Kidney (tissue), 14 donors: ENCODE data around the gene ZBTB22. TPM values are rescaled to one million over a fixed set of nuclear protein-coding genes. Genes with fewer than 3 reads are reported as not detected.

Experiments
- DNase-seq, 5 donors: peaks; one replicate each; pipeline ENCODE4 v3.0.0-alpha.2; 2013 to 2020
- FAIRE-seq: peaks from 2 replicates; lab custom pipeline; 2012; peaks lifted over from hg19 to GRCh38; lab: Jason Lieb, UNC
- H3K27ac ChIP-seq, 2 donors: one replicate each; pipeline ENCODE4 v1.7.0; 2013; ENCODE audit warnings: low read depth in 2 of 2, low read length in 2 of 2, inconsistent platforms in 1 of 2
- H3K27me3 ChIP-seq: one replicate; pipeline ENCODE4 v1.7.1; 2013; ENCODE audit warnings: low read length, inconsistent platforms; ENCODE audit not compliant: control insufficient read depth, insufficient read depth
- H3K36me3 ChIP-seq, 3 donors: one replicate each; pipeline versions ENCODE4 v1.7.0 to v1.7.1; 2013; ENCODE audit warnings: low read length in 3 of 3, control low read depth in 1 of 3, inconsistent platforms in 1 of 3; ENCODE audit not compliant: insufficient read depth in 3 of 3, control insufficient read depth in 2 of 3
- H3K4me1 ChIP-seq, 3 donors: one replicate each; pipeline versions ENCODE4 v1.7.0 to v1.7.1; 2013; ENCODE audit warnings: low read length in 3 of 3, inconsistent platforms in 1 of 3, low read depth in 1 of 3; ENCODE audit not compliant: control insufficient read depth in 2 of 3, insufficient read depth in 2 of 3
- H3K4me3 ChIP-seq, 3 donors: one replicate each; pipeline versions ENCODE4 v1.7.0 to v1.8.1; 2013; ENCODE audit warnings: low read length in 3 of 3, control low read depth in 1 of 3, inconsistent platforms in 1 of 3
- H3K9ac ChIP-seq, 3 donors: one replicate each; pipeline versions ENCODE4 v1.7.0 to v1.7.1; 2013; ENCODE audit warnings: low read length in 3 of 3, control low read depth in 1 of 3, inconsistent platforms in 1 of 3
- H3K9me3 ChIP-seq, 3 donors: one replicate each; pipeline versions ENCODE4 v1.7.0 to v1.7.1; 2013; ENCODE audit warnings: low read length in 3 of 3, control low read depth in 1 of 3, inconsistent platforms in 1 of 3; ENCODE audit not compliant: control insufficient read depth in 2 of 3, insufficient read depth in 1 of 3
- intact Hi-C: fragments of 100-400 bp; cut with DNase I; formaldehyde crosslinking; loops from one replicate; pipeline ENCODE4 v1.11.1; 2022
- polyA plus RNA-seq: library from polyadenylated mRNA; stranded (reverse); fragments of 350-450 nt; fragmentation: Illumina TruSeq; extraction: RNeasy Lipid Tissue Mini Kit (QIAGEN cat#74804); gene quantifications from one replicate; pipeline ENCODE4 v1.2.3, GENCODE V29; 2014; ENCODE audit warnings: low read depth, low replicate concordance; ENCODE audit not compliant: insufficient read depth
- total RNA-seq: library from RNA; stranded (reverse); fragmentation: NEBNext Ultra II Directional; extraction: Animal tissue kit (Norgen Biotek cat#: 25700); gene quantifications from one replicate; pipeline ENCODE4 v1.2.1, GENCODE V29; 2021
- TF ChIP-seq, protein P1 (sequence below): IDR thresholded peaks from 3 replicates; pipeline ENCODE4 v1.5.1; 2012; ENCODE audit warnings: mild to moderate bottlenecking, moderate library complexity, borderline replicate concordance; ENCODE audit not compliant: insufficient read depth; ENCODE audit errors: extremely low read depth
- donor health status: control.
- donor health status: control.
- donor health status: control.
- donor health status: control.
- donor health status: control.
- donor health status: DM: yes; HTN: yes; CAD: no.
- donor health status: Normal renal cell carcinoma (clear cell type).

Gene ZBTB22
- total and polyA plus RNA-seq, 2 donors from 2014 or later: 16.3 to 22.9 TPM

GRCh38 chr6:33273924-33274902, 43.3 kb downstream of the ZBTB22 start:
- Histone ChIP-seq H3K27ac (no peak overlapping the region), H3K4me3 (no peak overlapping the region)

DNA sequence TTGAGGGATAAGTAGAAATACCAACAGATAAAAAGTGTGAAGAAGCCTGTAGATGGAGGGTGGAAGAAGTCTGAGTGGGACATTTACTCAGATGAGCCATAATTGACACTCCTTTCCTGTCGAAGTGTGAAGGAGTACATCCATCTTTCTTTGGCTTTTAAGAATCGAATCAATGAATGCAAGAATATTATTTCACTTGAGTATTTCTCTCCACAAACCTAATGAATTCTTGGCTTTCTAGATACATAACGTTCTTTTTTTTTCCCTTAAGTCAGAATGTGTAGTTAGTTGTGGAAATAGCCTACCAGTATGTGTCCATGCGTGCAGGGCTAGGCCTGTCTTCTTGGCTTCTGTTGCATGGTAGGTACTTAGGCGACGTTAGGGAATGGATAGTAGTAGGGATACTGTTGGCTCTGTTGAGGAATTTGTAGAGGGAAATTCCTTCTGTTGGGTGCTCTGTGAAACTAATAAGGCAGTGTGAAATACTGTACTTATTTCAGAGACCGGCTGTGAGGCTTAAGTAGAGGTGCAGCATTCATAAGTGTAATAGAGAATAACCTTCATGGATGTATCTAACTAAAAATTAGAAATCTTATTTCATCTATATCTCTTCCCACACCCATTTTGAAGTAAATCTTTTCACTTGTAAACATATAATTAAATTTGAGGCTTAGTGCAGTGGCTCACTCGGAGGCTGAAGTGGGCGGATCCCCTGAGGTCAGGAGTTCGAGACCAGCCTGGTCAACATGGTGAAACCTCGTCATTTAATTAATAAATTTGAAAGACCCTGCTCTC, 44.2 kb downstream of the ZBTB22 start:
- Histone ChIP-seq H3K36me3 (peaks cover 9 to 29% (median 13%) of the 10 kb centered on the region in 3 donors), H3K4me1 (peaks cover 6 to 35% (median 16%) of the 10 kb centered on the region in 3 donors), H3K27ac (no peak overlapping the region), H3K4me3 (peak overlapping the region in 2 of 3 donors; percentile 93 to 94), H3K9me3 (no peaks in the 10 kb centered on the region), H3K27me3 (no peaks in the 10 kb centered on the region), H3K9ac (peak overlapping the region in 1 of 3 donors; percentile 89)
- TF ChIP-seq, protein P1, sequence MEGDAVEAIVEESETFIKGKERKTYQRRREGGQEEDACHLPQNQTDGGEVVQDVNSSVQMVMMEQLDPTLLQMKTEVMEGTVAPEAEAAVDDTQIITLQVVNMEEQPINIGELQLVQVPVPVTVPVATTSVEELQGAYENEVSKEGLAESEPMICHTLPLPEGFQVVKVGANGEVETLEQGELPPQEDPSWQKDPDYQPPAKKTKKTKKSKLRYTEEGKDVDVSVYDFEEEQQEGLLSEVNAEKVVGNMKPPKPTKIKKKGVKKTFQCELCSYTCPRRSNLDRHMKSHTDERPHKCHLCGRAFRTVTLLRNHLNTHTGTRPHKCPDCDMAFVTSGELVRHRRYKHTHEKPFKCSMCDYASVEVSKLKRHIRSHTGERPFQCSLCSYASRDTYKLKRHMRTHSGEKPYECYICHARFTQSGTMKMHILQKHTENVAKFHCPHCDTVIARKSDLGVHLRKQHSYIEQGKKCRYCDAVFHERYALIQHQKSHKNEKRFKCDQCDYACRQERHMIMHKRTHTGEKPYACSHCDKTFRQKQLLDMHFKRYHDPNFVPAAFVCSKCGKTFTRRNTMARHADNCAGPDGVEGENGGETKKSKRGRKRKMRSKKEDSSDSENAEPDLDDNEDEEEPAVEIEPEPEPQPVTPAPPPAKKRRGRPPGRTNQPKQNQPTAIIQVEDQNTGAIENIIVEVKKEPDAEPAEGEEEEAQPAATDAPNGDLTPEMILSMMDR: no peak
- FAIRE-seq: no peak
- DNase-seq: no peak
- intact Hi-C loops: no loop called here

More at GRCh38 chr6:33273924-33274902, 43.3 kb downstream of the ZBTB22 start:
- Histone ChIP-seq H3K36me3 (peaks cover 6 to 20% (median 13%) of the 10 kb centered on the region in 3 donors), H3K4me1 (peaks cover 6 to 35% (median 16%) of the 10 kb centered on the region in 3 donors), H3K27me3 (no peaks in the 10 kb centered on the region), H3K9me3 (no peaks in the 10 kb centered on the region), H3K9ac (no peak overlapping the region)
- no peak for DNase-seq
- TF ChIP-seq, protein P1: no peak
- intact Hi-C loops: no loop called here
- no peak for FAIRE-seq

GRCh38 chr6:33272275-33273128, 45.0 kb downstream of the ZBTB22 start:
- Histone ChIP-seq H3K27me3 (no peaks in the 10 kb centered on the region), H3K36me3 (peaks cover 13 to 37% (median 20%) of the 10 kb centered on the region in 3 donors), H3K27ac (peak overlapping the region; percentile 39 to 93), H3K9me3 (no peaks in the 10 kb centered on the region), H3K9ac (peak overlapping the region; percentile 61 to 95 (median 89)), H3K4me3 (peak overlapping the region; percentile 84 to 94 (median 93)), H3K4me1 (peaks cover 6 to 31% (median 16%) of the 10 kb centered on the region in 3 donors)
- no peak for DNase-seq
- intact Hi-C loops: no loop called here
- TF ChIP-seq, protein P1: no peak
- FAIRE-seq: no peak
